Stomach (tissue), 4 donors: ENCODE measurements around the gene COX6B2.

Source experiments
- CTCF ChIP-seq, 7 experiments: fragments of 450-650 bp in 4 of 7; fragments of 200-600 bp in 3 of 7; sonication (generic) in 3 of 7; IDR thresholded peaks; one replicate each; pipeline ENCODE4 v1.5.1; 2016 to 2019; ENCODE audit warnings: antibody characterized with exemption in 7 of 7, control low read depth in 2 of 7, mild to moderate bottlenecking in 1 of 7
- EP300 ChIP-seq: sonication (generic); formaldehyde crosslinking; IDR thresholded peaks from one replicate; pipeline ENCODE4 v1.6.1; 2017; ENCODE audit warnings: antibody characterized with exemption
- POLR2A ChIP-seq, 4 donors: fragments of 450-650 bp; IDR thresholded peaks; one replicate each; pipeline ENCODE4 v1.6.1; 2016; ENCODE audit warnings: antibody characterized with exemption in 4 of 4, control low read depth in 2 of 4, mild to moderate bottlenecking in 1 of 4, moderate library complexity in 1 of 4
- POLR2AphosphoS5 ChIP-seq, 3 donors: sonication (generic); formaldehyde crosslinking; IDR thresholded peaks; one replicate each; pipeline ENCODE4 v1.6.1; 2016; ENCODE audit warnings: antibody characterized with exemption in 3 of 3

DNA sequence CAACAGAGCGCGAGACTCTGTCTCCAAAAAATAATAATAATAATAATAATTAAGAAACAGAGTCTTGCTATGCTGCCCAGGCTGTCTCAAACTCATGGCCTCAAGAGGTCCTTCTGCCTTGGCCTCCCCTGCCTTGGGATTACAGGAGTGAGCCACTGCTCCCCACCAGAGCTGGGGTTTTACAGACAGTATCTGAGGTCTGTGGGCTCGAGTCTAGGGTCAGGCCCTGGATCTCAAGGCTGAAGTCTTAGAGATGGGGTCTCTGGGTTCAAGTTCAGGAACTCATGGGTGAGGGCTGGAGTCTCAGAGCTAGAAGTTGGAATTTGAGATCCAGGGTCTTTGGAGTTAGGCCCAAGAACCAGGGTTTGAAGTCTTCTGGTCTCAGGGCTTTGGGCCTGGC is 12.3 kb upstream of the COX6B2 start:
- TF ChIP-seq CTCF (IDR thresholded peaks at IDR 0.05) (no peak), POLR2A (IDR thresholded peaks at IDR 0.05) (no peak), POLR2AphosphoS5 (IDR thresholded peaks at IDR 0.05) (no peak), EP300 (no peak)
